Tibial artery (tissue), 4 donors: ENCODE results near the gene FARS2.
"Not testable (repeated sequence)": the region's sequence is repeated elsewhere in the genome, so short reads cannot be mapped to it uniquely, and the experiment has no call there.

ENCODE experiments used
- DNase-seq, 2 donors: peaks; one replicate each; pipeline ENCODE4 v3.0.0-alpha.2; 2019
- H3K27ac ChIP-seq, 2 donors: fragments of 200-600 bp; sonication (generic) in 1 of 2; 1 replicate in 1 of 2; 2 replicates in 1 of 2; pipeline ENCODE4 v1.5.1; 2018 to 2019; ENCODE audit warnings: mild to moderate bottlenecking in 1 of 2
- H3K27me3 ChIP-seq, 2 donors: fragments of 200-600 bp; sonication (generic) in 1 of 2; one replicate each; pipeline versions ENCODE4 v1.5.1 to v1.6.0; 2016 to 2019
- H3K36me3 ChIP-seq, 3 donors: fragments of 200-600 bp; sonication (generic) in 2 of 3; one replicate each; pipeline ENCODE4 v1.5.1; 2016 to 2019; ENCODE audit warnings: mild to moderate bottlenecking in 2 of 3
- H3K4me1 ChIP-seq, 4 donors: fragments of 200-600 bp; sonication (generic) in 2 of 4; 1 replicate in 3 of 4; 2 replicates in 1 of 4; pipeline ENCODE4 v1.5.1; 2016 to 2019
- H3K4me3 ChIP-seq, 2 donors: fragments of 200-600 bp; sonication (generic) in 1 of 2; 1 replicate in 1 of 2; 2 replicates in 1 of 2; pipeline ENCODE4 v1.5.1; 2018 to 2019; ENCODE audit warnings: mild to moderate bottlenecking in 2 of 2
- H3K9me3 ChIP-seq, 3 donors: fragments of 200-600 bp; sonication (generic) in 1 of 3; one replicate each; pipeline ENCODE4 v1.5.1; 2016 to 2019
- CTCF ChIP-seq, 2 experiments: fragments of 200-600 bp in 1 of 2; fragments of 450-650 bp in 1 of 2; IDR thresholded peaks; one replicate each; pipeline ENCODE4 v1.5.1; 2017 to 2019; ENCODE audit warnings: antibody characterized with exemption in 2 of 2, mild to moderate bottlenecking in 1 of 2, moderate library complexity in 1 of 2
- intact Hi-C: fragments of 100-400 bp; cut with DNase I; formaldehyde crosslinking; loops from one replicate; pipeline ENCODE4 v1.15.0; 2023; ENCODE audit warnings: low total_unique reads

Gene FARS2

GRCh38 chr6:5557506-5557905, 296.2 kb downstream of the FARS2 start:
- Histone ChIP-seq H3K4me3 (no peak overlapping the region), H3K36me3 (no peaks in the 10 kb centered on the region), H3K9me3 (no peaks in the 10 kb centered on the region), H3K4me1 (no peaks in the 10 kb centered on the region), H3K27me3 (no peaks in the 10 kb centered on the region), H3K27ac (no peak overlapping the region)
- DNase-seq, result no peak
- no peak for TF ChIP-seq CTCF (IDR thresholded peaks at IDR 0.05)
- intact Hi-C loops, result no loop called here

- no peak overlapping the region for H3K4me3 ChIP-seq
- intact Hi-C loops, result no loop called here
These were observed 298.3 kb downstream of the FARS2 start for GRCh38 chr6:5559651-5560050.

GRCh38 chr6:5562277-5562676, 301.0 kb downstream of the FARS2 start:
- Histone ChIP-seq H3K4me1 (no peaks in the 10 kb centered on the region), H3K27ac (no peak overlapping the region), H3K9me3 (no peaks in the 10 kb centered on the region), H3K4me3 (no peak overlapping the region), H3K36me3 (no peaks in the 10 kb centered on the region), H3K27me3 (no peaks in the 10 kb centered on the region)
- TF ChIP-seq CTCF (IDR thresholded peaks at IDR 0.05), result no peak
- intact Hi-C loops, result no loop called here
- no peak for DNase-seq

More at GRCh38 chr6:5559651-5560050, 298.3 kb downstream of the FARS2 start:
- Histone ChIP-seq H3K27me3 (no peaks in the 10 kb centered on the region), H3K36me3 (no peaks in the 10 kb centered on the region), H3K9me3 (no peaks in the 10 kb centered on the region), H3K27ac (no peak overlapping the region), H3K4me1 (no peaks in the 10 kb centered on the region)
- no peak for TF ChIP-seq CTCF (IDR thresholded peaks at IDR 0.05)
- DNase-seq, result no peak

GRCh38 chr6:5563086-5563485, 301.8 kb downstream of the FARS2 start:
- H3K27ac ChIP-seq, result no peak overlapping the region
- no peaks in the 10 kb centered on the region for H3K9me3 ChIP-seq
- H3K4me1 ChIP-seq, result no peaks in the 10 kb centered on the region
- DNase-seq, result no peak
- no peaks in the 10 kb centered on the region for H3K27me3 ChIP-seq
- no peak for TF ChIP-seq CTCF (IDR thresholded peaks at IDR 0.05)
- no peak overlapping the region for H3K4me3 ChIP-seq
- H3K36me3 ChIP-seq, result no peaks in the 10 kb centered on the region
- intact Hi-C loops, result no loop called here

- H3K36me3 ChIP-seq, H3K4me1 ChIP-seq, H3K27me3 ChIP-seq, intact Hi-C loops, DNase-seq, H3K4me3 ChIP-seq, H3K27ac ChIP-seq, H3K9me3 ChIP-seq: not testable (repeated sequence)
These were observed 303.4 kb downstream of the FARS2 start for GRCh38 chr6:5564746-5565145.

- Histone ChIP-seq H3K4me1 (no peaks in the 10 kb centered on the region), H3K27me3 (no peaks in the 10 kb centered on the region), H3K4me3 (no peak overlapping the region), H3K9me3 (no peaks in the 10 kb centered on the region), H3K27ac (no peak overlapping the region), H3K36me3 (no peaks in the 10 kb centered on the region)
- intact Hi-C loops, result no loop called here
- DNase-seq, result no peak
- TF ChIP-seq CTCF (IDR thresholded peaks at IDR 0.05), result no peak
These were observed 304.7 kb downstream of the FARS2 start for GRCh38 chr6:5565971-5566370.
